Brain microvascular endothelial cell (primary cell): ENCODE measurements around the gene DNAJC17.

Source experiments
- DNase-seq: peaks from one replicate; pipeline ENCODE4 v3.0.0-alpha.2; 2020
- H3K27ac ChIP-seq: fragments of 250-450 bp; sonication (Bioruptor Pico); 2 replicates; pipeline ENCODE4 v1.5.1; 2020; ENCODE audit warnings: mild to moderate bottlenecking, moderate library complexity
- H3K27me3 ChIP-seq: fragments of 250-450 bp; sonication (Bioruptor Pico); replicated peaks from 2 replicates; pipeline ENCODE4 v1.5.1; 2020; ENCODE audit warnings: mild to moderate bottlenecking
- H3K36me3 ChIP-seq: fragments of 250-450 bp; sonication (Bioruptor Pico); replicated peaks from 2 replicates; pipeline ENCODE4 v1.5.1; 2020; ENCODE audit warnings: mild to moderate bottlenecking
- H3K4me3 ChIP-seq: 2 replicates; pipeline ENCODE4 v1.5.1; 2011; ENCODE audit warnings: low read depth, mild to moderate bottlenecking, control low read depth, low read length, moderate library complexity
- CTCF ChIP-seq: IDR thresholded peaks from 2 replicates; pipeline ENCODE4 v1.5.1; 2011; ENCODE audit warnings: low read depth, mild to moderate bottlenecking, moderate library complexity, low read length, control low read depth, inconsistent platforms; ENCODE audit errors: missing control alignments
- in situ Hi-C: cut with HindIII; loops from 2 replicates; pipeline ENCODE4 v1.10.0; 2017; ENCODE audit warnings: low sequenced_read_pairs, low pct_ligation_motif_present

DNAJC17 gene

GRCh38 chr15:40743485-40743901, 63.8 kb downstream of the DNAJC17 start:
- Histone ChIP-seq H3K36me3 (peaks cover 32% of the 10 kb centered on the region), H3K27ac (peak overlapping the region; percentile 5)
- in situ Hi-C loops, result no loop called here

GRCh38 chr15:40739854-40740253, 67.4 kb downstream of the DNAJC17 start:
- peaks cover 49% of the 10 kb centered on the region for H3K36me3 ChIP-seq

More at GRCh38 chr15:40743485-40743901, 63.8 kb downstream of the DNAJC17 start:
- Histone ChIP-seq H3K4me3 (no peak overlapping the region), H3K27me3 (no peaks in the 10 kb centered on the region)
- DNase-seq, result no peak
- no peak for TF ChIP-seq CTCF

GRCh38 chr15:40739047-40739446, 68.2 kb downstream of the DNAJC17 start:
- Histone ChIP-seq H3K27me3 (no peaks in the 10 kb centered on the region), H3K4me3 (no peak overlapping the region), H3K36me3 (peaks cover 45% of the 10 kb centered on the region), H3K27ac (no peak overlapping the region)
- no peak for DNase-seq
- no peak for TF ChIP-seq CTCF
- in situ Hi-C loops, result no loop called here

More at GRCh38 chr15:40739854-40740253, 67.4 kb downstream of the DNAJC17 start:
- Histone ChIP-seq H3K4me3 (no peak overlapping the region), H3K27me3 (no peaks in the 10 kb centered on the region), H3K27ac (no peak overlapping the region)
- in situ Hi-C loops, result no loop called here
- peak; percentile 28 for TF ChIP-seq CTCF
- DNase-seq, result no peak

- TF ChIP-seq CTCF, result no peak
- Histone ChIP-seq H3K27ac (no peak overlapping the region), H3K4me3 (no peak overlapping the region), H3K36me3 (peaks cover 48% of the 10 kb centered on the region), H3K27me3 (no peaks in the 10 kb centered on the region)
- no peak for DNase-seq
- in situ Hi-C loops, result no loop called here
Measured at GRCh38 chr15:40737048-40737447, 70.2 kb downstream of the DNAJC17 start.

- no peak overlapping the region for H3K27ac ChIP-seq
- no peaks in the 10 kb centered on the region for H3K27me3 ChIP-seq
- no peak overlapping the region for H3K4me3 ChIP-seq
- in situ Hi-C loops, result no loop called here
- no peak for TF ChIP-seq CTCF
- DNase-seq, result no peak
- peaks cover 48% of the 10 kb centered on the region for H3K36me3 ChIP-seq
Measured at GRCh38 chr15:40736575-40736974, 70.7 kb downstream of the DNAJC17 start.

GRCh38 chr15:40731034-40731433, 76.2 kb downstream of the DNAJC17 start:
- Histone ChIP-seq H3K27me3 (no peaks in the 10 kb centered on the region), H3K27ac (no peak overlapping the region), H3K36me3 (peaks cover 20% of the 10 kb centered on the region), H3K4me3 (no peak overlapping the region)
- TF ChIP-seq CTCF, result no peak
- no peak for DNase-seq
- in situ Hi-C loops, result no loop called here
